K562 (cell line): ENCODE data around the gene TMEM43. TPM values are rescaled to one million over a fixed set of nuclear protein-coding genes. Genes with fewer than 3 reads are reported as not detected.

ENCODE experiments used
- DMBX1 ChIP-seq: fragments of 250-450 bp; sonication (Bioruptor Pico); IDR thresholded peaks from 2 replicates; pipeline ENCODE4 v1.8.0; 2022; ENCODE audit warnings: inconsistent platforms, mild to moderate bottlenecking, moderate library complexity, borderline replicate concordance
- NCOR1 ChIP-seq: fragments of 450-650 bp; IDR thresholded peaks from 2 replicates; pipeline ENCODE4 v1.6.1; 2016; ENCODE audit warnings: mild to moderate bottlenecking, moderate library complexity
- NONO ChIP-seq, 2 experiments: fragments of 200-400 bp in 1 of 2; fragments of 450-650 bp in 1 of 2; formaldehyde crosslinking in 1 of 2; IDR thresholded peaks; 2 replicates each; pipeline ENCODE4 v1.6.1; 2017; ENCODE audit warnings: low read depth in 2 of 2, mild to moderate bottlenecking in 2 of 2, moderate library complexity in 2 of 2, low read length in 1 of 2
- RCOR1 ChIP-seq, 2 experiments: IDR thresholded peaks; 2 replicates each; pipeline ENCODE4 v1.6.1; 2012; ENCODE audit warnings: low read depth in 2 of 2, low read length in 2 of 2, borderline replicate concordance in 1 of 2, improper control_type of control experiment in 1 of 2
- SMARCA4 ChIP-seq: fragments of 450-650 bp; IDR thresholded peaks from 2 replicates; pipeline ENCODE4 v1.6.1; 2016
- TBL1XR1 ChIP-seq, 2 experiments: IDR thresholded peaks; 2 replicates each; pipeline ENCODE4 v1.6.1; 2012; ENCODE audit warnings: improper control_type of control experiment in 2 of 2, low read length in 2 of 2, mild to moderate bottlenecking in 1 of 2
- TCF3 ChIP-seq: sonication (generic); formaldehyde crosslinking; IDR thresholded peaks from 2 replicates; pipeline ENCODE4 v1.4.0; 2020; ENCODE audit warnings: mild to moderate bottlenecking, missing genetic modification reagents
- TRIM24 ChIP-seq, 2 experiments: fragments of 450-650 bp; IDR thresholded peaks; 2 replicates each; pipeline ENCODE4 v1.6.1; 2016
- ZEB2 ChIP-seq: fragments of 450-650 bp; IDR thresholded peaks from 2 replicates; pipeline ENCODE4 v1.6.1; 2016
- polyA plus RNA-seq, 8 experiments: library from polyadenylated mRNA; depleted of rRNA in 4 of 8; stranded (reverse) in 5 of 8; unstranded in 3 of 8; fragments of >200 nt; fragmentation: Nextera tagmentation in 2 of 8; fragmentation: Illumina TruSeq in 1 of 8; extraction: Ambion mirVana in 2 of 8; extraction: Trizol in 1 of 8; gene quantifications; 2 replicates each; pipeline versions ENCODE4 v1.2.1 to v1.2.3, GENCODE V29; 2011 to 2014; ENCODE audit warnings: inconsistent platforms in 1 of 8, missing spikeins in 1 of 8
- total RNA-seq, 7 experiments: library from RNA; depleted of rRNA in 6 of 7; stranded (reverse); fragments of >200 nt in 6 of 7; fragmentation: Illumina TruSeq in 2 of 7; extraction: Trizol in 2 of 7; gene quantifications; 2 replicates each; pipeline versions ENCODE4 v1.2.1 to v1.2.3, GENCODE V29; 2011 to 2021; ENCODE audit warnings: low replicate concordance in 1 of 7
- TF ChIP-seq, protein P1 (sequence below): fragments of 450-650 bp; IDR thresholded peaks from 2 replicates; pipeline ENCODE4 v1.6.1; 2016; ENCODE audit warnings: mild to moderate bottlenecking
- TF ChIP-seq, protein P2 (sequence below), 2 experiments: fragments of 450-650 bp; conservative IDR thresholded peaks; 2 replicates each; pipeline ENCODE4 v1.6.1; 2017; ENCODE audit warnings: mild to moderate bottlenecking in 2 of 2, moderate library complexity in 2 of 2

TMEM43 gene
- total and polyA plus RNA-seq, 9 of the 15 experiments (the other 6 are each of a cell fraction or from before 2014, with no cell fraction given), result 16.7 to 46.1 (median 35.7) TPM

DNA sequence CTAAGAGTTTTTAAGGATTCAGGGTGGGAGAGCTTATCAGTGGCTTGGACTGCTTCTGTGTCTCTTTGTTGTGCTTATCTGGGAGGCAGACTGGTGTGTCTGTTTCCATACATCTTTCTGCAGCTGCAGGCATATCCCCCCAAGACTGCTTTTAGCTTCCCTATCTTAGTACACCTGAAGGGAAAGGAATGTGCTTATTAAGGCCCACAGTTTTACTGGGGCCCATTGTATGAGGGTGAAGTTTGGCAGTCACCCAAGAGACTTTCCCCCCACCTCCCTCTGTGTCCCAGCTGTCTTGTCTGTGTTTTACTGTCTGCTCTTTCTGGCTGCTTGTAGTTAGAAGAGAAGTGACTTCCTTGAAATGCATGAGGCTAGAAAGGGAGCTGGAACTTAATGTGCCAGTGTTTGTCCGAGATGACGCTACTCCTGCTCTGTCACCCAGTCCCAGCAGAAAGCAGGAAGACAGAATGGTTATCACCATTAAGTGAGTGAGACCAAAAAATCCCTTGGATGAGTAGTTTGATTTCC is 3.9 kb upstream of the TMEM43 start (continued):
- TF ChIP-seq, protein P1, sequence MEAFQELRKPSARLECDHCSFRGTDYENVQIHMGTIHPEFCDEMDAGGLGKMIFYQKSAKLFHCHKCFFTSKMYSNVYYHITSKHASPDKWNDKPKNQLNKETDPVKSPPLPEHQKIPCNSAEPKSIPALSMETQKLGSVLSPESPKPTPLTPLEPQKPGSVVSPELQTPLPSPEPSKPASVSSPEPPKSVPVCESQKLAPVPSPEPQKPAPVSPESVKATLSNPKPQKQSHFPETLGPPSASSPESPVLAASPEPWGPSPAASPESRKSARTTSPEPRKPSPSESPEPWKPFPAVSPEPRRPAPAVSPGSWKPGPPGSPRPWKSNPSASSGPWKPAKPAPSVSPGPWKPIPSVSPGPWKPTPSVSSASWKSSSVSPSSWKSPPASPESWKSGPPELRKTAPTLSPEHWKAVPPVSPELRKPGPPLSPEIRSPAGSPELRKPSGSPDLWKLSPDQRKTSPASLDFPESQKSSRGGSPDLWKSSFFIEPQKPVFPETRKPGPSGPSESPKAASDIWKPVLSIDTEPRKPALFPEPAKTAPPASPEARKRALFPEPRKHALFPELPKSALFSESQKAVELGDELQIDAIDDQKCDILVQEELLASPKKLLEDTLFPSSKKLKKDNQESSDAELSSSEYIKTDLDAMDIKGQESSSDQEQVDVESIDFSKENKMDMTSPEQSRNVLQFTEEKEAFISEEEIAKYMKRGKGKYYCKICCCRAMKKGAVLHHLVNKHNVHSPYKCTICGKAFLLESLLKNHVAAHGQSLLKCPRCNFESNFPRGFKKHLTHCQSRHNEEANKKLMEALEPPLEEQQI, result 0 out of 2 replicates have a peak, but pooled peaks have one; percentile 61
- peak in 1 of 2 experiments; percentile 38; a peak in 1 of 4 replicates for TF ChIP-seq NONO (IDR thresholded peaks at IDR 0.05; ENCODE audit: low read depth in 2 of 2, low read length in 1 of 2)
- TF ChIP-seq TRIM24 (IDR thresholded peaks at IDR 0.05), result peak; percentile 97 to 98
- peak; percentile 98 for TF ChIP-seq TCF3 (CRISPR knock-in tag)
- TF ChIP-seq RCOR1 (IDR thresholded peaks at IDR 0.05; ENCODE audit: borderline replicate concordance in 1 of 2, low read depth in 2 of 2, low read length in 2 of 2), result peak in 1 of 2 experiments; percentile 58; a peak in 1 of 4 replicates
- peak; percentile 84; the same call in 1 of the 2 replicates for TF ChIP-seq ZEB2
- peak; percentile 84 for TF ChIP-seq DMBX1 (CRISPR knock-in tag)
- TF ChIP-seq, protein P2, sequence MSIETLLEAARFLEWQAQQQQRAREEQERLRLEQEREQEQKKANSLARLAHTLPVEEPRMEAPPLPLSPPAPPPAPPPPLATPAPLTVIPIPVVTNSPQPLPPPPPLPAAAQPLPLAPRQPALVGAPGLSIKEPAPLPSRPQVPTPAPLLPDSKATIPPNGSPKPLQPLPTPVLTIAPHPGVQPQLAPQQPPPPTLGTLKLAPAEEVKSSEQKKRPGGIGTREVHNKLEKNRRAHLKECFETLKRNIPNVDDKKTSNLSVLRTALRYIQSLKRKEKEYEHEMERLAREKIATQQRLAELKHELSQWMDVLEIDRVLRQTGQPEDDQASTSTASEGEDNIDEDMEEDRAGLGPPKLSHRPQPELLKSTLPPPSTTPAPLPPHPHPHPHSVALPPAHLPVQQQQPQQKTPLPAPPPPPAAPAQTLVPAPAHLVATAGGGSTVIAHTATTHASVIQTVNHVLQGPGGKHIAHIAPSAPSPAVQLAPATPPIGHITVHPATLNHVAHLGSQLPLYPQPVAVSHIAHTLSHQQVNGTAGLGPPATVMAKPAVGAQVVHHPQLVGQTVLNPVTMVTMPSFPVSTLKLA (conservative IDR thresholded peaks at IDR 0.05), result 0 out of 4 replicates have a peak, but pooled peaks of 1 of the 2 experiments have one; percentile 42
- peak; percentile 97 for TF ChIP-seq NCOR1
- peak; percentile 81 for TF ChIP-seq SMARCA4
- 0 out of 4 replicates have a peak, but pooled peaks have one; percentile 11 to 36 for TF ChIP-seq TBL1XR1 (IDR thresholded peaks at IDR 0.05; ENCODE audit: low read length in 2 of 2)
